Measurements from ENCODE around the gene SLC22A2. TPM values are rescaled to one million over a fixed set of nuclear protein-coding genes. Genes with fewer than 3 reads are reported as not detected.

SLC22A2 gene
- total RNA-seq, 6 experiments from 2014 or later: not detected

GRCh38 chr6:160227038-160227768 is 31.4 kb downstream of the SLC22A2 start:
- intact Hi-C loops (cut with DNase I): no loop called here
- no peaks in the 10 kb centered on the region for H3K27me3 ChIP-seq

GRCh38 chr6:160226118-160226591 is 32.5 kb downstream of the SLC22A2 start:
- 71% methylated on average over 5 of the region's 7 CpGs for WGBS (ENCODE audit: insufficient coverage, low coverage, low lambda C conversion rate, missing lambda C conversion rate)

More at GRCh38 chr6:160227038-160227768, 31.4 kb downstream of the SLC22A2 start:
- no peak overlapping the region for H3K27ac ChIP-seq
- no peaks in the 10 kb centered on the region for H3K9me3 ChIP-seq
- H3K4me3 ChIP-seq: no peak overlapping the region
- WGBS (ENCODE audit: insufficient coverage, low coverage, low lambda C conversion rate, missing lambda C conversion rate): 73% methylated on average over 4 of the region's 4 CpGs
- TF ChIP-seq POLR2A (IDR thresholded peaks at IDR 0.05): no peak
- no peak for TF ChIP-seq CTCF (IDR thresholded peaks at IDR 0.05)
- H3K4me1 ChIP-seq: no peaks in the 10 kb centered on the region
- H3K36me3 ChIP-seq: no peaks in the 10 kb centered on the region
- no peak for ATAC-seq
- DNase-seq: no peak

GRCh38 chr6:160224639-160225237 is 33.9 kb downstream of the SLC22A2 start:
- Histone ChIP-seq H3K27ac (no peak overlapping the region), H3K36me3 (no peaks in the 10 kb centered on the region), H3K9me3 (no peaks in the 10 kb centered on the region), H3K4me1 (no peaks in the 10 kb centered on the region), H3K27me3 (no peaks in the 10 kb centered on the region), H3K4me3 (no peak overlapping the region)
- TF ChIP-seq POLR2A (IDR thresholded peaks at IDR 0.05): no peak
- TF ChIP-seq CTCF (IDR thresholded peaks at IDR 0.05): no peak
- intact Hi-C loops (cut with DNase I): no loop called here
- no peak for DNase-seq
- 82% methylated on average over 3 of the region's 3 CpGs for WGBS (ENCODE audit: insufficient coverage, low coverage, low lambda C conversion rate, missing lambda C conversion rate)
- ATAC-seq: no peak

More at GRCh38 chr6:160226118-160226591, 32.5 kb downstream of the SLC22A2 start:
- Histone ChIP-seq H3K4me1 (no peaks in the 10 kb centered on the region), H3K4me3 (no peak overlapping the region), H3K27ac (no peak overlapping the region), H3K9me3 (no peaks in the 10 kb centered on the region), H3K36me3 (no peaks in the 10 kb centered on the region), H3K27me3 (no peaks in the 10 kb centered on the region)
- intact Hi-C loops (cut with DNase I): no loop called here
- DNase-seq: no peak
- no peak for TF ChIP-seq POLR2A (IDR thresholded peaks at IDR 0.05)
- ATAC-seq: no peak

- TF ChIP-seq CTCF (IDR thresholded peaks at IDR 0.05): no peak
- TF ChIP-seq POLR2A (IDR thresholded peaks at IDR 0.05): no peak
- Histone ChIP-seq H3K9me3 (no peaks in the 10 kb centered on the region), H3K36me3 (no peaks in the 10 kb centered on the region), H3K4me3 (no peak overlapping the region), H3K27ac (no peak overlapping the region), H3K4me1 (no peaks in the 10 kb centered on the region), H3K27me3 (no peaks in the 10 kb centered on the region)
- no peak for ATAC-seq
- intact Hi-C loops (cut with DNase I): no loop called here
- DNase-seq: no peak
- WGBS (ENCODE audit: insufficient coverage, low coverage, low lambda C conversion rate, missing lambda C conversion rate): 87% methylated on average over 4 of the region's 4 CpGs
Observed at GRCh38 chr6:160222491-160222890, 36.1 kb downstream of the SLC22A2 start.

- ATAC-seq: no peak
- no peaks in the 10 kb centered on the region for H3K9me3 ChIP-seq
- H3K27me3 ChIP-seq: no peaks in the 10 kb centered on the region
- H3K4me1 ChIP-seq: no peaks in the 10 kb centered on the region
- 71% methylated on average over 1 of the region's 1 CpG for WGBS (ENCODE audit: insufficient coverage, low coverage, low lambda C conversion rate, missing lambda C conversion rate)
- H3K4me3 ChIP-seq: no peak overlapping the region
- no peaks in the 10 kb centered on the region for H3K36me3 ChIP-seq
- DNase-seq: no peak
- intact Hi-C loops (cut with DNase I): no loop called here
- no peak overlapping the region for H3K27ac ChIP-seq
- TF ChIP-seq POLR2A (IDR thresholded peaks at IDR 0.05) (no peak), CTCF (IDR thresholded peaks at IDR 0.05) (no peak)
Observed at GRCh38 chr6:160221918-160222317, 36.7 kb downstream of the SLC22A2 start.
